ENCODE results near the gene PRUNE2. TPM values are rescaled to one million over a fixed set of nuclear protein-coding genes. Genes with fewer than 3 reads are reported as not detected.

The PRUNE2 gene
- total and polyA plus RNA-seq, 2 of the 8 experiments (the other 6 are each of a cell fraction or from before 2014, with no cell fraction given): 5.5 to 13.3 TPM

DNA sequence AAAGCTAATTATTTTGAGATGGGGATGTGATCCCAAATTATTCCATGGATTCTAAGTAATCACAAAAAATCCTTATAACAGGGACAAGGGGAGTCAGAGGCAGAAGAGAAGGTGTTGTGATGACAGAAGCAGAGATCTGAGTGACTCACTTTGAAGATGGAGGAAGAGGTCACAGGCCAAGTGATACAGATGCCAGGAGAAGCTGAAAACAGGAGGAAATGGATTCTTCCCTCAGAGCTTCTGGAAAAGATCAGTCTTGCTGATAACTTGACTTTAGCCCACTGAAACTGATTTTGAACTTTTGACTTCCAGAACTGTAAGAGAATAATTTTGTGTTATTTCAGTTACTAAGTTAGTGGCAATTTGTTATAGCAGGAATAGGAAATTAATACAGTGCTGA lies 341.6 kb downstream of the PRUNE2 start:
- H3K18ac ChIP-seq (ENCODE audit: extremely low read depth, low read length): no peak overlapping the region
- H4K5ac ChIP-seq (ENCODE audit: insufficient read length, low read depth, low read length): no peak overlapping the region
- no peaks in the 10 kb centered on the region for H3K27me3 ChIP-seq (replicated peaks in 1 of 4; ENCODE audit: control insufficient read depth in 3 of 4, extremely low read depth in 1 of 4, insufficient read depth in 3 of 4, low read length in 3 of 4)
- no peak overlapping the region for H3K23ac ChIP-seq (ENCODE audit: insufficient read length)
- no peaks in the 10 kb centered on the region for H3K9me3 ChIP-seq (ENCODE audit: insufficient read depth in 2 of 2, low read depth in 1 of 2, low read length in 1 of 2)
- H3K79me1 ChIP-seq (ENCODE audit: low read depth, low read length): no peaks in the 10 kb centered on the region
- no peak overlapping the region for H3K14ac ChIP-seq (ENCODE audit: insufficient read length)
- H3K4me2 ChIP-seq (ENCODE audit: insufficient read depth in 1 of 2, low read depth in 2 of 2, low read length in 2 of 2): no peak overlapping the region
- FAIRE-seq (no peak), DNase-seq (ENCODE audit: low read depth in 1 of 2, low spot score in 2 of 2) (no peak)
- no peaks in the 10 kb centered on the region for H4K20me1 ChIP-seq (replicated peaks in 1 of 2; ENCODE audit: control insufficient read depth in 1 of 2, insufficient read depth in 2 of 2, low read length in 2 of 2)
- H2AFZ ChIP-seq (ENCODE audit: low read length): no peak overlapping the region
- no peaks in the 10 kb centered on the region for H3K23me2 ChIP-seq (ENCODE audit: low read depth, low read length)
- H3K36me3 ChIP-seq (ENCODE audit: control insufficient read depth in 2 of 4, insufficient read depth in 4 of 4, low read length in 3 of 4): no peaks in the 10 kb centered on the region
- no peak overlapping the region for H3K27ac ChIP-seq (ENCODE audit: low read depth, low read length)
- H3K56ac ChIP-seq (replicated peaks; ENCODE audit: insufficient read length, low read depth, low read length): no peak overlapping the region
- ChIA-PET POLR2A (ENCODE audit: partially characterized antibody) (no interaction called here), CTCF (ENCODE audit: partially characterized antibody) (interaction anchor here (1.1 to 1.2 kb wide), 2 partner anchors 99 to 117 kb away, joined by 3 read pairs; no protein-coding TSS in a partner anchor)
- no peak overlapping the region for H3K4me3 ChIP-seq (ENCODE audit: extremely low read depth in 1 of 4, insufficient read depth in 2 of 4, low read depth in 3 of 4, low read length in 4 of 4)
- H2BK5ac ChIP-seq (ENCODE audit: low read depth, low read length): no peak overlapping the region
- no peaks in the 10 kb centered on the region for H3K79me2 ChIP-seq (ENCODE audit: control insufficient read depth in 1 of 2, insufficient read depth in 2 of 2, low read length in 2 of 2)
- H3K9ac ChIP-seq (replicated peaks in 1 of 4; ENCODE audit: extremely low read depth in 1 of 4, low read depth in 3 of 4, low read length in 3 of 4): no peak overlapping the region
- no peak overlapping the region for H2BK120ac ChIP-seq (replicated peaks; ENCODE audit: low read depth, low read length)
- TF ChIP-seq TAF7 (optimal IDR thresholded peaks at IDR 0.05; ENCODE audit: borderline replicate concordance, low read depth, low read length) (no peak), BCL11A (IDR thresholded peaks at IDR 0.05; ENCODE audit: low read depth in 2 of 2, low read length in 2 of 2) (no peak), EP300 (IDR thresholded peaks at IDR 0.05; ENCODE audit: borderline replicate concordance in 1 of 2, low read depth in 2 of 2, low read length in 2 of 2) (no peak), KDM5A (IDR thresholded peaks at IDR 0.05; ENCODE audit: low read length) (no peak), SP4 (IDR thresholded peaks at IDR 0.05; ENCODE audit: low read length) (no peak)
- H3K4me1 ChIP-seq (replicated peaks in 1 of 4; ENCODE audit: control insufficient read depth in 3 of 4, insufficient read depth in 4 of 4, low read length in 3 of 4): 0 out of 7 replicates have a peak, but pooled peaks cover 0 to 2% (median 0%) of the 10 kb centered on the region in 4 experiments
- no peak overlapping the region for H2BK20ac ChIP-seq (ENCODE audit: low read length)
- no peak overlapping the region for H2BK12ac ChIP-seq (ENCODE audit: low read depth, low read length)
- H4K8ac ChIP-seq (ENCODE audit: extremely low read depth, insufficient read depth, low read length): no peak overlapping the region
- no peak overlapping the region for H2AK5ac ChIP-seq (ENCODE audit: low read depth, low read length)
- H3K4ac ChIP-seq (replicated peaks; ENCODE audit: insufficient read length, low read depth, low read length): no peak overlapping the region
- H2BK15ac ChIP-seq (ENCODE audit: low read length): no peak overlapping the region
- H4K91ac ChIP-seq (replicated peaks; ENCODE audit: insufficient read length, low read length): no peak overlapping the region

Measured in H1 (cell line).